Measurements from ENCODE around the gene SPEN.
"Not testable (repeated sequence)": the region's sequence is repeated elsewhere in the genome, so short reads cannot be mapped to it uniquely, and the experiment has no call there.

The SPEN gene

GRCh38 chr1:15900662-15901279, 53.3 kb downstream of the SPEN start:
- no peak for DNase-seq

GRCh38 chr1:15902882-15903281, 55.4 kb downstream of the SPEN start:
- DNase-seq = no peak

GRCh38 chr1:15908597-15908996, 61.1 kb downstream of the SPEN start:
- no peak for DNase-seq

GRCh38 chr1:15911141-15911540, 63.6 kb downstream of the SPEN start:
- no peak for DNase-seq

GRCh38 chr1:15911927-15912326, 64.4 kb downstream of the SPEN start:
- no peak for DNase-seq

GRCh38 chr1:15913607-15914006, 66.1 kb downstream of the SPEN start:
- not testable (repeated sequence) for DNase-seq

GRCh38 chr1:15915991-15916390, 68.5 kb downstream of the SPEN start:
- DNase-seq = no peak

- no peak for DNase-seq
These were observed 68.9 kb downstream of the SPEN start for GRCh38 chr1:15916417-15916816.

- no peak for DNase-seq
These were observed 69.4 kb downstream of the SPEN start for GRCh38 chr1:15916916-15917315.

- DNase-seq = peak; percentile 69
These were observed 71.6 kb downstream of the SPEN start for GRCh38 chr1:15918962-15919715.

GRCh38 chr1:15923241-15923640, 75.7 kb downstream of the SPEN start:
- no peak for DNase-seq

- DNase-seq = not testable (repeated sequence)
These were observed 78.9 kb downstream of the SPEN start for GRCh38 chr1:15926448-15926847.

GRCh38 chr1:15928971-15929965, 81.8 kb downstream of the SPEN start:
- DNase-seq = no peak

- DNase-seq = no peak
These were observed 83.9 kb downstream of the SPEN start for GRCh38 chr1:15931401-15931800.

- no peak for DNase-seq
These were observed 84.4 kb downstream of the SPEN start for GRCh38 chr1:15931884-15932283.

GRCh38 chr1:15932612-15933011, 85.1 kb downstream of the SPEN start:
- no peak for DNase-seq

- DNase-seq = no peak
These were observed 86.2 kb downstream of the SPEN start for GRCh38 chr1:15933684-15934083.

- DNase-seq = no peak
These were observed 86.9 kb downstream of the SPEN start for GRCh38 chr1:15934211-15935055.

- no peak for DNase-seq
These were observed 87.8 kb downstream of the SPEN start for GRCh38 chr1:15935056-15935950.

GRCh38 chr1:15936025-15936424, 88.5 kb downstream of the SPEN start:
- no peak for DNase-seq

- peak; percentile 49 for DNase-seq
These were observed 89.6 kb downstream of the SPEN start for GRCh38 chr1:15937146-15937545.
